ENCODE measurements around the gene GUCY1B1.

- no peak for TF ChIP-seq CTCF (IDR thresholded peaks at IDR 0.05)
- TF ChIP-seq POLR2A (IDR thresholded peaks at IDR 0.05), result no peak
Observed at GRCh38 chr4:155763551-155763950, 4.7 kb downstream of the GUCY1B1 start.
